NCI-H748 (cell line): Measurements from ENCODE around the gene PRKCZ.

ENCODE experiments used
- DNase-seq: peaks from one replicate; lab custom pipeline; 2025; ENCODE audit not compliant: unreplicated experiment; lab: John Stamatoyannopoulos, UW

The PRKCZ gene

DNA sequence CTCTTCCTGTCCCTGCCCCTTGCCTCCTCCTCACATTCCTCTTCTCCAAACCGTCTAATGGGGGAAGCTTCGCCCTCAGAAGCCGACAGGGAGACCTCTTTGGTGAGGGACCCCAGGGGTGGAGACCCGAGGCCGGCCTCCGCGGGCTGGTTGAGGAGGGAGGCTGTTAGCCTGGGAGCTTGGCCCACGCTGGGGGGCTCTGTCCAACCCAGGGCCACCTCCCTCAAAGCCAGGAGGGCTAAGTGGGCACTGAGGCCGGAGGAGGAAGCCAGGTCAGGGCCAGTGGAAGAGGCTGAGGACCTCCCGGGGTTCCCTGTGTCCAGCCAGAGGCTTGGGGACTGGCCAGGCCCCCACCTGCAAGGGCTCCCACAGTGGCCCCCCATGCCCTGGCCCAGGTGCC is 25.8 kb upstream of the PRKCZ start:
- DNase-seq, result no peak

DNA sequence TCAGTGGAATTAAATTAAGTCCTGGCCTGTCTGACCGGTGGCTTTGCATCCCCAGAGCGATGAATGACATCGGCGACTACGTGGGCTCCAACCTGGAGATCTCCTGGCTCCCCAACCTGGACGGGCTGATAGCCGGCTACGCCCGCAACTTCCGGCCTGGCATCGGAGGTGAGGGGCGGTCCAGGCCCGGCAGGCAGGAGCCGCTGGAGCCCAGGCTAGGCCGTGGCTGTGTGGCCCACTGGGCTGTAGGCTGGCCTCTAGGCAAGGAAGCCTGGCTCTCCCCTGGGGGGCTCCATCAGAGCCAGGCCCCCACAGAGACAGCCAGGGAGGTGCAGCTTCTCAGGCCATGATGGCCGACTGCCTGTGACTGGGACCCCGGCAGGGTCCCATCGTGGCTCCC is 25.3 kb upstream of the PRKCZ start:
- DNase-seq, result no peak

DNA sequence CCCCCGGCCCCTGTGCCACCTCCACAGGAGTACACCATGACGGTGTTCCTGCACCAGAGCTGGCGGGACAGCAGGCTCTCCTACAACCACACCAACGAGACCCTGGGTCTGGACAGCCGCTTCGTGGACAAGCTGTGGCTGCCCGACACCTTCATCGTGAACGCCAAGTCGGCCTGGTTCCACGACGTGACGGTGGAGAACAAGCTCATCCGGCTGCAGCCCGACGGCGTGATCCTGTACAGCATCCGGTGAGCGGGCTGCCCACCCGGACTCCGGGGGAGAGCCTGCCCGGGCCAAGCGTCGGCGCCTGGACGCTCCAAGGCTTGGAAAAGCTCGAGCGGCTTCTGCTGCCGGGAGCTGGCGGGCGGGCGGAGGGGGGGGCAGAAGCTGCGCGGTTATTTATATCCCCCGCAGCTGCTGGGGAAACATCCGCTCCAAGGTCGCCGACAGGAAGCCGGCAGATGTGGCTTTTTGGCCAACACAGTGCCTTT is 24.7 kb upstream of the PRKCZ start:
- no peak for DNase-seq

DNA sequence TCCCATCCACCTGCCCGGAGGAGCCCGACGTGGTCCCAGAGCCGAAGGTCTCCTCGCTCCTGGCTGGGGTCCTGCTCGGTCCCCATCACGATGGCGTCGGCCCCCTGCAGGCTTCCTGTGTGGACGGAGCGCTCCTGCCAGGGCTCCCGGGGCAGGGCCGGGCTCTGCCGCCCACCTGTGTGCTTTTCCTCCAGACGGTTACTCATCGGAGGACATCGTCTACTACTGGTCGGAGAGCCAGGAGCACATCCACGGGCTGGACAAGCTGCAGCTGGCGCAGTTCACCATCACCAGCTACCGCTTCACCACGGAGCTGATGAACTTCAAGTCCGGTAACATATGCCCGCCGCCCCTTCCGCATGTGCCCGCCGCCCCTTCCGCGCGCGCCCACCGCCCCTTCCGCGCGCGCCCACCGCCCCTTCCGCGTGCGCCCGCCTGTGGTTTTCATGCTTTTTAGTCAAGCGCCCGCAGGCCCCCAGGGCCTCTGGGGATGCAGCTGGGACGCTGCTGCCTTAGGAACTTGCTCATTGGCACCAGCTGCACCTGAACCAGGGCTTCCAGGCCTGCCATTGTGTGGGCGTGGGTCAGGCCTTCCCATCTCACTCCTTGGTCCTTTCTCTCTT is 22.1 kb upstream of the PRKCZ start:
- DNase-seq, result no peak

DNA sequence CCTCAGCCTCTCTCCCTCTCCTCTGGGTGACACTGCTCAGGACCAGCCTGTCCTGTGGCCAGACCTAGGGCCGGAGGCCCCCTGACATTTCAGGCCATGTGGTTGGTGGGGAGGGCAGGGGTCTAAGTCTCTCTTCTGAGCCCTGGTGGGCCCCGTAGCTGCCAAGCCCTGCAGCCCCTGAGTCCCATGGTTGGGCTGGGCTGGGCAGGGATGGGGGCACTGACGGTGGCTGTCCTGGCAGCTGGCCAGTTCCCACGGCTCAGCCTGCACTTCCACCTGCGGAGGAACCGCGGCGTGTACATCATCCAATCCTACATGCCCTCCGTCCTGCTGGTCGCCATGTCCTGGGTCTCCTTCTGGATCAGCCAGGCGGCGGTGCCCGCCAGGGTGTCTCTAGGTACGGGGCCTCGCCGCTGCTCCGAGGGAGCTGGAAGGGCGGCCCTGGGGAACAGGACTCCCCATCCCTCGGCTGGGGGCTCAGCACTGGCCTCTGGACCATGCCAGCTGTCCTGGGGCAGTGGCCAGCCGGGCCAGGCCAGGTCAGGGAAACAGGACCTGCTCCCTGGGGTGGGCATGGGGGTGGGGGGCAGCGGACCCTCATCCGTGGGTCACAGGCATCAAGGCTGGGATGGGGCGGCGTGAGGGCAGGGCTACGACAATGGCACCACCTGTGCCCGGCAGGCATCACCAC is 21.2 kb upstream of the PRKCZ start:
- no peak for DNase-seq

DNA sequence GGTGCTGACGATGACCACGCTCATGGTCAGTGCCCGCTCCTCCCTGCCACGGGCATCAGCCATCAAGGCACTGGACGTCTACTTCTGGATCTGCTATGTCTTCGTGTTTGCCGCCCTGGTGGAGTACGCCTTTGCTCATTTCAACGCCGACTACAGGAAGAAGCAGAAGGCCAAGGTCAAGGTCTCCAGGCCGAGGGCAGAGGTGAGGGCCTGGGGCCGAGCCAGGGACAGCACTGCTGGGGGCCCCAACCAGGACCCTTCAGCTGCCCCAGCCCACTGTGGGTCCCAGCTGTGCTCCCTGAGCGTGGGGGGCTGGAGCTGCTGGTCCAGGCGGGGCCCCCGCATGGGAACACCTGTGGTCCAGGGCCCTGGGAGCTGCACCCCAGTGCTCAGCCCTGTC is 20.6 kb upstream of the PRKCZ start:
- DNase-seq, result no peak

DNA sequence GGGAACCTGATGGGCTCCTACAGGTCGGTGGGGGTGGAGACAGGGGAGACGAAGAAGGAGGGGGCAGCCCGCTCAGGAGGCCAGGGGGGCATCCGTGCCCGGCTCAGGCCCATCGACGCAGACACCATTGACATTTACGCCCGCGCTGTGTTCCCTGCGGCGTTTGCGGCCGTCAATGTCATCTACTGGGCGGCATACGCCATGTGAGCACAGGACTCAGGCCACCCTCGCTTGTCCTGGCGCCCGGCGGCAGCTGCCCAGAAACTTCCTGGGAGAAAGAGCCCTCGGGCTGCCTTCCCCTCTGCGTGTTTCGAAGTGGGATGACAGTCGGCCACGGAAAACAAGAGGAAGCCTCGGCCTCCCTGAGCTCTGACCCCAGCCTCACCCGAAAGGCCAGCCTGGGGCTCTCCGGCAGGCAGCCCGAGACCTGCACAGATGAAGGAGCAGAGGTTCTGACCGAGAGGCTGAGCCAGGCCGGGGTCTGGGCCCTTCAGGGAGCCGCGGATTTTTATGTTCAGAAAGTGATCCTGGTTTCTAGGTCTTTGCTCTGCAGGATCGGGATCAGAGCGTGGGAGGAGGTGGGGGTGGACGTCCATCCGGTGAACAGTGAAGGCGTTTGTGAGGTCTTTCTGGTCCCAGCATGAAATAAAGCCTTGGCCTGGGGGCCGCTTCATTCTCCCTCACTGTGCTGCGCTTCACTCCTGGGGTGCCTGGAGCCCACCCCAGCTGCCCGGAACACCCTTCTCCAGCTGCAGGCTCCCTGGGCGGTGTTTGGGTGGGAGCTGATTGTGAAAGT is 19.9 kb upstream of the PRKCZ start:
- DNase-seq, result no peak

DNA sequence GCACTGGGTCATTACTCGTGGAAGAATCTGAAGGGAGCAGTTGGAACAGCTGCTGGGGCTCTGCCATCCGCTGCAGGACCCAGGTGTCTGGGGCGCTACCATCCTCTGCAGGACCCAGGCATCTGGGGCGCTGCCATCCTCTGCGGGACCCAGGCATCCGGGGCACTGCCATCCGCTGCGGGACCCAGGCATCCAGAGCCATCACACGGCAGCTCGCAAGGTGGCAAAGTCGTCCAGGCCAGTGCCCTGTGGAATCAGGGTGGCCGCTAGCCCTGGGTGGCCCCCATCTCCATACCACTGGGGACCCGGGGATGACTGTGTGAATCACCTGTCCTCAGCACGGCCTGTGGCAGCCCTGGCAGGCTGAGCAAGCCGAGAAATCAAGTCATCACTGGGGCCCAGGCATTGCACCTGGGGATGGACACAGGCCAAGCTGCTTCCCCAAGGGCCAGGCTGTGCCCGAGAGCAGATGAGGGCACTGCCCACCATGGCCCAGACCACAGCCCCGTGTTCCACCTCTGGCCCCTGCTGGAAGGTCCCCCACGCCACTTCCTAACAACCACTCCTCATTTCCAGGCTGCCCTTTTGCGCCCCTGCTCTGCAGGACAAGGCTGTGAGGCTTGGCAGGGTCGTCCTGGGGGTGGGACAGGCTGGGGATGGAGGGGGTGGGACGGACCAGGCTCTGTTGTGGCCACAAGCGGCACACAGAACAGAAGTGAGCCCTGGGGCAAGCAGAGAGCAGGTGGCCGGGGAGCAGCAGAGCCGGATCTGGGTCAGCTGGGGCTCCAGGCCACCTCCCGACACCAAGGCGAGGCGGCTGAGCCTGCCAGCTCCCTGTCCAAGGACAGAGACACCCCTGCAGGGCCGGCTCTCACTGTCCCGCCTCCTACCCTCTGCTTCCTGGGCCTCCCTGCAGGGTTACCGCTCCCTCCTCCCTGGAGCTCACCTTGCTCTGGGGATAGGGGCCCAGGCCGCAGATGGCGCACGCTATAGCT is 18.4 kb upstream of the PRKCZ start:
- DNase-seq, result no peak

DNA sequence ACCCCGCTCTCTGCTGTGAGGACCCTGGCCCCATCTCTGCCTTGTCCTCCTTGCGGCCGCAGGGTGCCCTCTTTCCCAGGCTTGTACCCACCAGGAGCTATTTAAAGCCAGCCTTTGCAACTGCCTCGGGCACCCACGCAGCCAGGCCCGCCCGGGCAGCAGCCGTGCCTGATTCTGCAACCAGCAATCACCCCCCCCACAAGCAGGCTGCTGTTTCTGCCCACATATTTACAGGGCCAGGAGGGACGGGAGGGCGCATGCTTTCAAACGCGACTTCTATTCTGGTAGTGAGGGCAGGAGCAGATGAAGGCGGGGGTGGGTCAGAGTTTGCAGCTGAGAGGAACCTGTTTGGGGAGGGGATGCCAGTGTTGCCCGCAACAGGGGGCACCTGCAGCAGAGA is 17.5 kb upstream of the PRKCZ start:
- DNase-seq, result no peak

DNA sequence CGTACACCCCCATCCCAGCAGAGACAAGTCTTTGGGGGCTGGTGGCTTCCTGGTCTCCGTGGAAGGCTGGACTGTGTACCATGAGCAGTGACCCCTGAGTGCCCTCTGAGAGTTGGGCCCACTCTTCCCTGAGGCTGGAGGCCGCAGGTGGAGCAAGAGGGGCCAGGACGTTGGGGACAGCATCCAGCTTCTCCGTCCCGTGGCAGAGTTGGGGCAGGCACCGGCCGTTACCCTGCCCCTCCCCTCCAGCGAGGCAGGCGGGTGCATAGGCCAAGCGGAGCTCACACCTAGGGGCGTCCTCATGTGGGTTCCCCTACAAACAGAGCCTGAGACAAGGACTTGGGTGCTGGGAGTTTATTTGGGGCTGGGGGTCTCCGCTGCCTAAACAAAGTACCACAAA is 17.0 kb upstream of the PRKCZ start:
- DNase-seq, result no peak

DNA sequence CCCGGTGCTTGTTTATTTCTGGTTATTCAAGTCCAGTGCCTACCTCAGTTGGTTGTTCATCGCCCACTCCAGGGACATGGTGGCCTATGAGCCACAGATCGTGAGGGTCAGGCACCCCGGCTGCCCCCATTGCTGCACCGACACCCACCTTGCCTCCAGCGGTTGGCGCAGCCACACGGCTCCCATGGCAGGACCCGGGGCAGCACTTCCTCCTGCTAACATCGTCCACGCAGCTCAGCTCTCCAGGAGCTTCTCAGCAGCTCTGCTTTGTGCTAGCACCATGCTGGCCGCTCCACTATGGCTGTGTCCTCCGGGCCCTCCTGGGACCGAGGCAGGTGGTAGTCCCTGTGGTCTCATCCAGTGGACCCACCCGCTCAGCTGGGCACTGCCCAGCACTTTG is 13.9 kb upstream of the PRKCZ start:
- no peak for DNase-seq

DNA sequence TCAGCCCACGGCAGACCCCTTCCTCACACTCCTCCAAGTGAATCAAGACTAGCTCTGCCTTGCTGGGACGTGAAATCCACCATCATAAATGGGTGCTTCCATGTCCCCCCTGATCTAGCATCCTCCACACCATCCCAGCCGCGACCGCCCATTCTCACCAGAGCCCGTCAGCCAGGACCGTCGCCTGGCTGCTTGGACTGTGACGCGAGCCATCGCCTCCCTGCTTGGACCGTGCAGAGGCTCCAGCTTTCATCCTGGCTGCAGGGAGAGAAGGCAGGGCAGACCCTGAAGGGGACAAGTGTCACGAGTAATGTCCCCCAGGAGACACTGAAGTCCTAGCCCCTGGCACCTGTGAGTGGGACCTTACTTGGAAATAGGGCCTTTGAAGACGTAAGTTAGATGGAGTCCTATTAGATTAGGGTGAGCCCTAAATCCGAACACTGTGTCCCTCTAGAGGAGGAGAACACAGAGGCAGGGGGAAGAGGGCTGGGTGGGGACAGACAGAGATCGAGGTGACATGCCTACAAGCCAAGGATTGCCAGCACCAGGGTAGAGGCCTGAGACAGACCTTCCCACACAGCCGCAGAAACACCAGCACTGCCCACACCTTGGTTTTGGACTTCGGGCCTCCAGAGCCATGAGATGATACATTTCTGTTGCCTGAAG is 12.8 kb upstream of the PRKCZ start:
- no peak for DNase-seq

DNA sequence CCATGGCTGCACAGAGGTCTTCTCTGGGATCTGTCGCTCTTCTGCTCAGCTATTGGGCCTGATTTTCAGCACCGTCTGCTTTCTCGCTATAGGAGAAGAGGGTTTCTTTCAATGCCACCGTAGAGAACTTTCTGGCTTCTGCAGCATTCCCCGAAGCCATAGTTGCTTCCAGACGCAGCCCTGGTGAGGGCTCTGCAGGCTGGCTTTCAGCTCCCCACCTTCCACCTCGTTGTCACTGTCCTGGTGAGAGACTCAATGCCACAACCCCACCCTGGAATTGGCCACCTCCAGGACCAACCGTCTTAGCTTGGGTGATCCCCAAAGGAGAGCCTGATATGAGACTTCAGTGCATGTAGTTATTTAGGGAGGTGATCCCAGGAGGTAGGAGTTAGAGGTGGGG is 12.0 kb upstream of the PRKCZ start:
- no peak for DNase-seq

DNA sequence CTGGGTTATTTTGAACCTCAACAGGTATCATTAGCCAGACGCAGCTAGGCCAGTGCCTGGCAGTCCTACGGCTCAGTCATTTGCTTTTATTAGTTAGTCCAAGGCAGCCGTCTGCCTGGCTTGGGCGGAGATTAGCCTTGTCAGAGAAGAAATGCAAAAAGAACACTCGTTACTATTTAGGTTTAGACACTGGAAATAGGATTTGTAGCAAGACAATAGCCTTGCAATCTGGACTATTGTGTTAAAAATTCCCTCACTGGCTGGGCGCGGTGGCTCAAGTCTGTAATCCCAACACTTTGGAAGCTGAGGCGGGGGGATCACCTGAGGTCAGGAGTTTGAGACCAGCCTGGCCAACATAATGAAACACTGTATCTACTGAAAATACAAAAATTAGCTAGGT is 11.0 kb upstream of the PRKCZ start:
- no peak for DNase-seq

DNA sequence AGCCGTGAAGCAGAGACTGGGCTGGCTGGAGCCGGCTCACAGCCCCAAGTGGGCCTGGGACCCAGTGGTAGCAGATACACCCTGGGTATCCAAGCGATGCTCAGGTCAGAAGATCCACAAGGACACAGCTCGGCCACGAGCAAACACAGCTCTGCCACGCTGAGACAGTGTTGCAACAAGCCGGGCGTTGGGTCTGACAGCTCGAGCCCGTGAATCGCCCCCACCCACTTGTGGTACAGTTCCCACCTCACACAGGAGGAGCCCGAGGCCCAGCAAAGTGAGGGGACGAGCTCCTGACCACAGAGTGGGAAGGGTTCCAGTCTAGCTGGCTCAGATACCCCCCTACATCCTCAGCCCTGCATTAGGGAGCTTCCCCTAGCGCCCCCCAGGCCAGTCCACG is 8.9 kb upstream of the PRKCZ start:
- DNase-seq, result no peak

DNA sequence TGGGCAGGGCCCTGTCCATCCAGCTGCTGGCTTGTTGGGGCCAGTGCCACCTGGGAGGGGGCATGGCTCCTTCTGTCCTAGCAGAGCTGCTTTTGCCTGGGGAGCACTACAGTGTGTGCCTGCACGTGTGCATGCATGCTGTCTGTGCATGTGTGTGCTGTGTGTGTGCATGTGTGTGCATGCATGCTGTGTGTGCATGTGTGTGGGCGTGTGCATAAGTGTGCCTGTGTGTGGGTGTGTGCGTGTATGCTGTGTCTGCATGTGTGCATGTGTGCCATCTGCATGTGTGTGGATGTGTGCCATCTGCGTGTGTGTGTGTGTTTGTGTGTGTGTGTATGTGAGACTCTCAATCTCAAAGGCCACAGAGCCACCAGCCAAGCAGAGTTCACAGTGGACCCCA is 8.3 kb upstream of the PRKCZ start:
- no peak for DNase-seq

DNA sequence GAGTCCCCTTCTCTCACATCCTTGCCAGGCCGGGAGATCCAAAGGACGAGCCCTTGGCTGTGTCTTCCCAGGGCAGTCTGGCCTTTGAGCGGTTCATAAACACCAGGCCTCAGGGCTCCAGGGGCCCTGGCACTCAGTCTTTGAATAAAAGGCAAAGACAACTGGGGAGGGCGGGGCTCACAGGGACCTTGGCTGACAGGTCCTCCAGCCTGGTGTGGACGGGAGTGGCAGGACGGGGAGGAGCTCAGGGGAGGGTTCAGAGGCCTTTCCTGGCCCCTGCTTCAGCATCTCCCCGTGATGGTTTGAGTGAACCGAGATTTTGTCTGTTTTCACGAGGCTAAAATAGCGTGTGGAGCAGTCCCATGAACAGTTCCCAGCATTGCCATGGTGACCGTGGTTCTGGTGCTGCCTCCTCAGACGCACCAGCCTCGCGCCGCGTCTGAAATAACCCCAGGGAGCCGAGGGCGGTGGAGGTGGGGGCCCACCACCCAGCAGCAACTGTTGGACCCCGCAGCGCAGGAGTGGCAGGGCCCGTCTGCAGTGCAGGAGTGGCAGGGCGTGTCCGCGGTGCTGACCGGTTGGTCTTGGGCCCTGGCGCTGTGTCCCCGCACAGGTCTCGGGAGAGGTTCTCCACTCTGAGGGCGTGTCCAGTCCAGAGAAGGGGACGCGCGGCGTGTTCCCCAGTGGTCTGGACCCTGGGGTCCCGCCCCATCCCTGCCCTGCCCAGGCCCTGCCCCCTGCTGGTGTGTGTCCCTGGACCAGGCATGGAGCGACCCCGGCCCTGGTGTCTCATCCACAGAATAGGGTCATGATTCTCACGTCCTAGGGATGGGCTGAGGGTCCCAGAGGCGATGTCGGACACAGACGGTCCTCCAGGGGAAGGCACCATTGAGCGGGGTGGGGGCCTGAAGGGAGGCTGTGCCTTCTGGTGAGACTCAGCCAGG is 7.1 kb upstream of the PRKCZ start:
- peak; percentile 10 for DNase-seq

DNA sequence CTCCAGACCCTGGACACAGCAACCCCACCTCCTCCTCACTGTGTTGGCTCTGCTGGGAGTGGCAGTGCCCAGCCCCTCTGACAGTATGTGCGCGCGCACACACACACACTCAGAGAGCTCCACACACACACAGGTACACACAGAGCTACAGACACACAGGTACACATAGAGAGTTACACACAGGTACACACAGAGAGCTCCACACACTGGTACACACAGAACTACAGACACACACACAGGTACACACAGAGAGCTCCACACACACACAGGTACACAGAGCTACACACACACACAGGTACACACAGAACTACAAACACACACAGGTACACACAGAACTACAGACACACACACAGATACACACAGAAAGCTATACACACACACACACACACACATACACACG is 6.3 kb upstream of the PRKCZ start:
- no peak for DNase-seq
